Measurements from ENCODE around the gene PPP2R5B.

DNA sequence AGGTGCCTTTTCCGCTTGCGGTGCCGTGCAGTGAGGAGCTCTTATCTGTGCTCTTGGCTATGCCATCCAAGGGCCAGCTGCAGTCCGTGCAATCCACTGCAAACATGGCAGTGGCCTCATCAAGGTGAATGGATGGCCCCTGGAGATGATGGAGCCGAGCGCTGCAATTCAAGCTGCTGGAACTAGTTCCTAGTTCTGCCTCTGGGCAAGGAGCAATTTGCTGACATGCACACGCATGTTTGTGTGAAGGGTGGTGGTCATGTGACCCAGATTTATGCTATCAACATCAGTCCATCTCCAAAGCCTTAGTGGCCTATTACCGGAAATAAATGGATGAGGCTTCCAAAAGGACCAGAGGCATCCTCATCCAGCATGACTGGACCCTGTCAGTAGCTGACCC is 43.0 kb upstream of the PPP2R5B start:
- no peak for TF ChIP-seq ZNF423 (CRISPR knock-in tag; IDR thresholded peaks at IDR 0.05)
- TF ChIP-seq GABPB1 (CRISPR knock-in tag; IDR thresholded peaks at IDR 0.05) = no peak
- no peak for TF ChIP-seq ZNF121 (CRISPR knock-in tag; IDR thresholded peaks at IDR 0.05)
